DOHH2 (cell line): Measurements from ENCODE around the gene SH2D1B.
A peak's percentile ranks its signal among the peaks of the same experiment; 100 is the strongest.

Source experiments
- CTCF ChIP-seq: fragments of 200-600 bp; sonication (generic); IDR thresholded peaks from one replicate; pipeline ENCODE4 v1.5.1; 2014; ENCODE audit warnings: antibody characterized with exemption, mild to moderate bottlenecking, low read depth, low read length; ENCODE audit not compliant: poor library complexity, severe bottlenecking
- EZH2phosphoT487 ChIP-seq: fragments of 200-600 bp; sonication (generic); IDR thresholded peaks from 2 replicates; pipeline ENCODE4 v1.6.1; 2017; ENCODE audit warnings: borderline replicate concordance, mild to moderate bottlenecking, antibody characterized with exemption, low read length, moderate library complexity, mixed read lengths

GRCh38 chr1:162391790-162392563 is 20.0 kb downstream of the SH2D1B start:
- TF ChIP-seq CTCF (peak; percentile 74), EZH2phosphoT487 (no peak)
